GM18868 (cell line): Measurements from ENCODE around the gene LTO1.

Experiments
- ATAC-seq: cut with Tn5 transposase; IDR thresholded peaks from one replicate; pipeline ENCODE4 v1.9.1; 2021; ENCODE audit warnings: mild to moderate bottlenecking, moderate library complexity; ENCODE audit not compliant: unreplicated experiment

LTO1 gene

DNA sequence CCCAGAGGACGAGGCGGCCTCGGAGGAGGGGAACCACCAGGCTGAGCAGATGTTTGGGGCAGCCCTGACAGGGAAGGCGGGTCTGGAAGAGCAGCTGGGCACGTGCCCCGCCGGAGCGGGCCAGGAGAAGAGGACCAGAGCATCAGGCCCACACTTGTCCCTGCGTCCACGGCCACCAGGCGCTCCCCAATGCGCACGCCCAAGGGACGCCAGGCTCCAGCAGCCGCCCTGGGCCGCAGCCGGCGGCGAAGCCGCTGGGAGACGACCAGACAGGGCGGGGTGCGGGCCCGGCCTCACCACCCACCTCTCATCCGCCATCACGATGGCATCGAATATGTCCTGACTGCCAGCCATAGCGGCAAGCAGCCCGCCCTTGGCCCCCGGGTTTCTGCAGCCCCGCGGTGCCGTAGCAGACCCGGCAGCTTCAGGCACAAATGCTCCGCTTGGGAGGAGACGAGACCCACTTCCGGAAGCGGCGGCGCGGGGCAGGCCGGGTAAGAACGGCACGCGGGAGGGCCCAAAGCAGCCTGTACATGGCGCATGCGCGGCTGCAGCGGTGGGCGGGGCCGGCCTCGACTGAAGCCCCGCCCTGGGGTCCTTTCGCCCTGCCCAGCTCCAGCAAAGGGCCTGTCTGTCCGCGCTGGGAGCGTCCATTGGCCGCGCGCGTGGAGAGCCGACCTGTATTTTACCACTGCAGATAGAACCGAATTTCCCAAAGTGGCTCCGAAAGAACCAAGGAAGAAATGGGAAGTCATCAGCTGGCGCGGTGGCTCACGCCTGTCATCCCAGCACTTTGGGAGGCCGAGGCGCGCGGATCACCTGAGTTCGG lies at the start of gene LTO1:
TSS of gene LTO1 (minus strand) at position 468 of the 829 bp plus-strand sequence. CDS start at position 354, 114 bp downstream.
- peak; percentile 87 for ATAC-seq

GRCh38 chr11:69721745-69722144 lies 46.6 kb upstream of the LTO1 start:
- ATAC-seq: no peak

- no peak for ATAC-seq
Observed at GRCh38 chr11:69721106-69721505, 46.0 kb upstream of the LTO1 start.

- ATAC-seq: no peak
Observed at GRCh38 chr11:69718912-69719311, 43.8 kb upstream of the LTO1 start.

DNA sequence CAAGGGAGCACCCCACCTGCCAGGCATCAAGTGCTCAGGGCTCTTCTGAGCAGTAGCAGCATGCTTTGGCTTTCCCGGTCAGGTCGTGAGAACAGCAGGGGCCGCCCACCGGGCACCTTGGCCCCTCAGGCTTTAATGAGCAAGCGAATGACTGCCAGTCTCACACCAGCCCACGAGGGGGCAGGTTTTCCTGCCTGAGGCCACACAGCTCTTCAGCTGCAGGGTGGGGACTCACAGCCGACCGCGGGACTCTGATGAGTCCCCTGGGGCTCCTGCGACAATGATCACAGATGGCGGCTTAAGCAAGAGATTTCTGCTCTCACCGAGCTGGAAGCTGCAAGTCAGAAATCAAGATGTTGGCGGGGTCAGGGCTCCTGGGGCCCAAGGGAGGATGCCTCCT lies 43.0 kb upstream of the LTO1 start:
- ATAC-seq: no peak

DNA sequence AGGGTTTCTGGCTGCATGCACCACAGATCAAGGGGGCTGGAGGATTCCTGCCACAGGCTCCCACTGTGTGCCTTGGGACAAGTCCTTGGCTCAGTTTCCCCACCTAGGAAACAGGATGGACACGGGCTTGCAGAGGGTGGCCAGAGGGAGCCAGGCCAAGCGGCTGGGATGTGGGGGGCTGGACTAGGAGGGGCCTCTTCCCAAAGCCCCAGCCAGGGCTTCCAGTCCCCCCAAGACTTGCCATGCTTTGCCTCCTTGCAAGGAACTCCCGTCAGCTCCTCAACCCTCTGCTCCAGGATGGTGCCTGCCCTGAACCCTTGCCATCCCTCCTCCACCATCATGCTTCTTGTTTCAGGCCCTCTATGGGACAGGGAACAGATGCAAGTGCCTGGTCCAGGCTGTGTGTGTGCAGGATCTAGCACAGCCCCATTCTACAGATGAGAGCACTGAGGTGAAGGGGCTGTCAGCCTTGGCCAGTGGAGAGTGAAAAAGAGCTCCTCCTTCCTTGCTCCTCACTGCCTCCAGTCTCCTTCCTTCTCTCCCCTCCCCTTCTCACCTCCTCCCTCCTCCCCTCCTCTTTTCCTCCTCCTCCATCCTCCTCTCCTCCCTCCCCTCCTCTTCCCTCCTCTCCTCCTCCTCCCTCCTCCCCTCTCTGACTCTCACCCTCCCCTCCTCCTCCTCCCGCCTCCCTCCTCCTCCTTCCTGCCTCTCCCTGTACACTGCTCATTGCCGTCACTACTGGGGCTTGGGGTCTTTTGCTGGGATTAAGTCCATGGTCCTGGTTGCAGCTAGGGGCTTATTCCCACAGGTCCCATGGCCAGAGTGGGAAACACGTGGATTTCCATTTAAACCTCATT lies 42.0 kb upstream of the LTO1 start:
- no peak for ATAC-seq

DNA sequence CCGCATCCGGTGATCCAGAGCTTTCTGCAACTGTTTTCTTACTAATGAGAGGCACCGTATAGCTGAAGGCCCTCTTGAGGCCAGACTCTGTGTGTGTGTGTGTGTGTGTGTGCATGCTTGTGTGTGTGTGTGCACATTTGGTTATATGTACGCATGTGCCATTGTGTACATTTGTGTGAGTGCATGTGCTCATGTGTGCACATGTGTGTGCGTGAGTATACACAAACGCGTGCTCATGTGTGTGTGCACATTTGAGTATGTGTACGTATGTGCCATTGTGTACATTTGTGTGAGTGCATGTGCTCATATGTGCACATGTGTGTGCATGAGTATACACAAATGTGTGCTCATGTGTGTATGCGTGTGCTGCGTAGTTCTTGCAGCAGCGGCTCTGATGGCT lies 40.9 kb upstream of the LTO1 start:
- no peak for ATAC-seq

DNA sequence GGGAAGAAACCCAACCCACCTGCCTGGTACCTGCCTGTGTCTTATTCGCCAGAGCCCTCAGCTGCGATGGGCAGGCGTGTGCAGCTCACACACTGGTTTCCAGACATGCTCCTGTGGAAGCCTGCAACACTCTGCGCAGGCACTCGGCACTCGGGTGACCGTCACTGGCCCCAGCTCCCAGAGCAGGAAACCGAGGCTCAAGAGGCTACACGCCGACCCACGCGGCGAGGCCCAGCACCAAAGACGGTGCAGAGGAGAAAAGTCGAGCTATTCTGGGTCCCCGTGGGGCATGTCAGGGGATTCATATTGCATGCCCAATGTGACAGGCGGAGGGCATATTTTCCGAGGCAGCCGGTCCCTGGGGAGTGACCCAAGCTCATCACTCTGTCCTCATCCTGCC lies 40.3 kb upstream of the LTO1 start:
- no peak for ATAC-seq

DNA sequence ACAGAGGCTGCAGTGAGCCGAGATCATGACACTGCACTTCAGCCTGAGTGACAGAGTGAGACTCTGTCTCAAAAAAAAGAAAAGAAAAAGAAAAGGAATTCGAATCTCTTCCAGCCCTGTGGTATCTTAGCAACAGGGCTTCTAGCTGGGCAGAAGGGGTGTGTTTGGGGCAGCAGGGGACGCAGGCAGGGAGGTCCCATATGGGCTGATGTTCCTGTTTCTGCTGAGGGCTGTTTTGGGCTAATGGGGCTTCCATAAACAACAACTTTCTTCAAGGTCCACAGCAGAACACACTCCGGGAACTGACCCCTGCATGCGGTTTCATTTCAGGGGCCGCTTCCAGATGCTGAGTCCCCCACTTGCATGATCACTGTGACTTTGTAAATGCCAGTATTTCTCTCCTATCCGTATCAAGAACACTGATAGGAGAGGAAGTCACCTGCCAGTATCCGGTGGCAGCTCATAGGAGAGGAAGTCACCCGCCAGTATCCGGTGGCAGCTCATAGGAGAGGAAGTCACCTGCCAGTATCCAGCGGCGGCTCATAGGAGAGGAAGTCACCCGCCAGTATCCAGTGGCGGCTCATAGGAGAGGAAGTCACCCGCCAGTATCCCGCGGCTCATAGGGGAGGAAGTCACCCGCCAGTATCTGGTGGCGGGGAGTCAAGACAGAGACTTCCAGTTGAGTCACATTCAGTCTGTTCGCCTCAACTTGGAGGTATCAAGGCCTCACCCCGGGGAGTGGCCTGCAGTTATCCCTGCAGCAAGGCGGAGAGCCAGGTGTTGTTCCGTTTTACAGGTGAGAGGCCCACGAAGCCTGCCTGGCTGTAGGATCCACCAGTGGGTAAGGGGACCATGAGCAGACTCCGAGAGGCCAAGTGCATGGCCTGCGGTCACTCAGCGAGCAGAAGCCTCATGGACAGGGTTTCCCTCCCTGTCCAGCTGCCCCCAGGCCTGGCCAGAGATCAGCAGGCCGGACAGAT lies 37.0 kb upstream of the LTO1 start:
- ATAC-seq: no peak

DNA sequence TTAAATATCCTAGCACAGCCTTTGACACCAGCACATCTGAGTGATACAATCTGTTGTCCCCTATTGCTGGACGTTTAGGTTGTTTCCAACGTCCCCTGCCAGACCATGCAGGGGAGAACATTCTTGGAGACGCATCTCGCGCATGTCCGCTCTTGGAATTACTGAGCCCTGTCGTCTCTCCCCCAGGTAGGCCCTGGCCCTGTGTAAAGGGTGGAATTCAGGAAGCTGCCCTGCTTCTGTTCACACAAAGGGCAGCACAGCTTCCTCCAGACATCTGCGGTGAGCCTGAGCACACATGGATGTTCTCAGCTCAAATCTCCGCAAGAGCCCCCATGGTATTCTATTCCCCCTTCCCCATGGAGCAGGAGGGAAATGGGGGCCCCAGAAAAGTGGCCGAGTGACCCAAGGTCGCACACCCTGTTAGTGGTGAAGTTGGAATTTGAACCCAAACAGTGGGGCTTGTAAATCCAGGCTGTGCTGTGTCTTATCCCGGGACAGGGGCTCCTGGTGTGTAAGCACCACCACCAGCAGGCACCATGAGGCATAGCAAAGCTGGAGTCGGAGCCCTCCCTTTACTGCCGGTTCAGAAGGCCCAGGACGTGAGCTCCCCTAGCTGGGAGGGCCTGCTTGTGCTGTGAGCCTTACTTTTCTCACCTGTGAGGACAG lies 33.7 kb upstream of the LTO1 start:
- no peak for ATAC-seq

GRCh38 chr11:69707176-69707575 lies 32.0 kb upstream of the LTO1 start:
- ATAC-seq: no peak

DNA sequence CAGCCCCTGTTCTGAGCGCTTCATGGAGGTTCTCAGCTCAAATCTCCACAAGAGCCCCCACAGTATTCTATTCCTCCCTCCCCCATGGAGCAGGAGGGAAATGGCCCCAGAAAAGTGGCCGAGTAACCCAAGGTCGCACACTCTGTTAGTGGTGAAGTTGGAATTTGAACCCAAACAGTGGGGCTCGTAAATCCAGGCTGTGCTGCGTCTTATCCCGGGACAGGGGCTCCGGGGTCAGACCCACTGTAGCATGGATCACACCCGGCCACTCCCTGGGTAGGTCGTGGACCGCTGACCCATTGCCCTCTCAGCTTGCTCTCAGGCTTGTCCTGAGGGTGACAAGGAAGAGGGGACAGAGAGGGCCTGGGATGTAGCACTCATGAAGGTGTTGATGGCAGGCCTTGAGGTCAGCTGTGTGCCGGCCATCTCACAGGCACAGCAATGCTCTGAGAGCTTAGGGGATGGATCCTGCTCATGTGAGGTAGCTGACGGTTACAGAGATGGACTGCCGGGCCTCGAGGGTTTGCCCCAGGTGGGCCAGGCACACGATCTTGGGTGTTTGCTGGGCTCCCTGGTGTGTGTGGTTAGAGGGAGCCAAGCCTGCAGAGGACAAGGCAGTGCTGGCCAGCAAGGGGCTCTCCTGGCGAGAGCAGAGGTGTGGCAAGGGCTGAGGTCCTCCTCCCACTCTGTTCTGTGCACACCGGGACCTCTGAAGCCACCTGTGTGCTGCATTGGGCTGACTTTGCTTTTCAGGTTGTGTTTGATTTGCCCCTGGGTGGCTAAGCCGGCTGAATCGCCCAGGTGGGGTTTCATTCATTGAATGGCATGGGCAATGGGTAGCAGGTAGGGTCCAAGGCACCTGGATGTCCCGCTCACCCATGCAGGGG lies 31.0 kb upstream of the LTO1 start:
- ATAC-seq: no peak

DNA sequence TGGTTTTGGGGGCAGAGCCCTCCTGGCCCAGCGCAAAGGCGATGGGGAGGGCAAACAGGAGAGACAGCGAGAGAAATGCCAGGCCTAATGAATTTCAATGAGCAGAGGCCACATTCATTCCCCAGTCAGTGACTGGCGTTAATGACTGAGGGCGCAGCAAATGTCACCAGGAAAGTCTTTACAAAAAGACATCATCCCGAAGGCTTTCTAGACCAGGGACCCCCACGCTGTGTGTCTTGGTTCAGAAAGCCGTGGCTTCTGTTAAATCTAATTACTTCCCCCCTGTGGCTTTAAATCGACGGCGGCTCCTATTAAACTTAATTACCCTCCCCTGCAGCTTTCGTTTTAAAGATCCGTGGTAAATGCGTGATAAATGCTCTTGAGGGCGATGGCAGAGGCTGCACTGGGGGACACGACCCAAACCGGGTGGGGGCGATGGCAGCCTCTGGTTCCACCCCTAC lies 30.2 kb upstream of the LTO1 start:
- ATAC-seq: no peak

- ATAC-seq: no peak
Observed at GRCh38 chr11:69704508-69705253, 29.5 kb upstream of the LTO1 start.

- ATAC-seq: no peak
Observed at GRCh38 chr11:69703768-69704507, 28.8 kb upstream of the LTO1 start, which contains the start of gene FGF19. Gene FGF19, minus strand, starts transcription at chr11:69704022. Its CDS starts 146 bp downstream, at chr11:69703876.

GRCh38 chr11:69703453-69703767 lies 28.3 kb upstream of the LTO1 start:
- no peak for ATAC-seq

- no peak for ATAC-seq
Observed at GRCh38 chr11:69702769-69703452, 27.8 kb upstream of the LTO1 start.
